NCI-H226 (cell line): ENCODE results near the gene ADAMTS4.

Source experiments
- DNase-seq: peaks from one replicate; pipeline ENCODE4 v3.0.0-alpha.2; 2015

ADAMTS4 gene

GRCh38 chr1:161218301-161219077 is 19.6 kb upstream of the ADAMTS4 start:
- no peak for DNase-seq

- no peak for DNase-seq
Measured at GRCh38 chr1:161217831-161218230, 19.0 kb upstream of the ADAMTS4 start.

GRCh38 chr1:161216945-161217712 is 18.3 kb upstream of the ADAMTS4 start:
- no peak for DNase-seq

GRCh38 chr1:161215076-161215475 is 16.2 kb upstream of the ADAMTS4 start, which contains the start of gene FCER1G:
Gene FCER1G (plus strand): TSS chr1:161215295. CDS start chr1:161215322, 27 bp downstream.
- no peak for DNase-seq

- no peak for DNase-seq
Measured at GRCh38 chr1:161214369-161214768, 15.5 kb upstream of the ADAMTS4 start.

- DNase-seq = peak; percentile 51
Measured at GRCh38 chr1:161209790-161210409, 11.0 kb upstream of the ADAMTS4 start.

- DNase-seq = no peak
Measured at GRCh38 chr1:161207173-161207572, 8.3 kb upstream of the ADAMTS4 start.

- no peak for DNase-seq
Measured at GRCh38 chr1:161206411-161207140, 7.7 kb upstream of the ADAMTS4 start.

GRCh38 chr1:161201836-161202712 is 3.2 kb upstream of the ADAMTS4 start, which contains the start of gene NDUFS2:
Gene NDUFS2 (plus strand): TSS chr1:161202367. CDS start chr1:161202386, 19 bp downstream.
- peak; percentile 99 for DNase-seq

GRCh38 chr1:161200992-161201835 is 2.4 kb upstream of the ADAMTS4 start:
- peak; percentile 82 for DNase-seq

GRCh38 chr1:161200421-161200991 is 1.7 kb upstream of the ADAMTS4 start:
- DNase-seq = no peak

GRCh38 chr1:161199506-161200139 is 769 bp upstream of the ADAMTS4 start:
- no peak for DNase-seq

GRCh38 chr1:161198194-161198896 is 509 bp downstream of the ADAMTS4 start:
- DNase-seq = no peak

GRCh38 chr1:161197560-161198193 is 1.2 kb downstream of the ADAMTS4 start:
- no peak for DNase-seq

GRCh38 chr1:161196521-161197451 is 2.1 kb downstream of the ADAMTS4 start:
- no peak for DNase-seq

GRCh38 chr1:161196111-161196510 is 2.7 kb downstream of the ADAMTS4 start:
- no peak for DNase-seq

GRCh38 chr1:161195171-161195570 is 3.7 kb downstream of the ADAMTS4 start:
- no peak for DNase-seq
